HG02884 (cell line): Measurements from ENCODE around the gene RNU2-63P.
"Not testable (repeated sequence)": the region's sequence is repeated elsewhere in the genome, so short reads cannot be mapped to it uniquely, and the experiment has no call there.

Experiments used
- ATAC-seq: cut with Tn5 transposase; IDR thresholded peaks from one replicate; pipeline ENCODE4 v1.9.1; 2021; ENCODE audit warnings: mild to moderate bottlenecking, moderate library complexity; ENCODE audit not compliant: unreplicated experiment

RNU2-63P gene

DNA sequence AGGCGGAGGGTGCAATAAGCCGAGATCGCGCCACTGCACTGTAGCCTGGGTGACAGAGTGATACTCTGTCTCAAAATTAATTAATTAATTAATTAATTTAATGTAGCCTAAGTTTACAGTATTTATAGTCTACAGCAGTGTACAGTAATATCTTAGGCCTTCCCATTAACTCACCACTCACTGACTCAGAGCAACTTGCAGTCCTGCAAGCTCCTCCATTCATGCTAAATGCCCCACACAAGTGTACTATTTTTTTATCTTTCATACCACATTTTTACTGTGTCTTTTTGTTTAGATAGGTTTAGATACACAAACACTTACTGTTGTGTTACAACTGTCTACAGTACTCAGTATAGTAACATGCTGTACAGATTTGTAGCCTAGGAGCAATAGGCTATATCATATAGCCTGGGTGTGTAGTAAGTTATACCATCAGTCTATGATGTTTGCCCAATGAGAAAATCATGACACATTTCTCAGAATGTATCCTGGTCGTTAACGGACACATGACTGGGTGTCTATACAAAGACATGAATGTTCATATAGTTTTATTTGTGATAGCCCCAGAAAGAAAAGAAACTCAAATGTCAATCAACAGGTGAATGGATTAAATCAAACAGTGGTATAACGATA is 15.8 kb upstream of the RNU2-63P start:
- no peak for ATAC-seq

DNA sequence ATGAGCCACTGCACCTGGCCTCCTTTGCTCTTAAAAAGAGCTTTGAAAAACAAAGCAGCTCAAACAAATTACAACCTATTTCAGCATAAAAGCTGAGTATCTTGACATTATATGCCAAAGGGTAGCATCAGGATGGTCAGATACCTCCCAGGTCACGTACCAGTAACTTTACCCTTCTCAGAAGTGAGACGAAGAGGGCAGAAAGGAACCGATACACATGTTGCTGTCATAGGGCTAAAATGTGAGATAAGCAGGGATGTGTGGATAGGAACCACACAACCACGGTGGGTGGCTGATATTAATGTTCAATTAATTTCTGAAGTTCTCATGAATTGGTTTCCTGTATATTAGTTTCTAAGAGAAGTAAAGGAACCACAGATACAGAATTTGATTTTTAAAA is 12.6 kb upstream of the RNU2-63P start:
- ATAC-seq: no peak

GRCh38 chr2:88027697-88028389 is 11.5 kb upstream of the RNU2-63P start:
- ATAC-seq: peak; percentile 64

DNA sequence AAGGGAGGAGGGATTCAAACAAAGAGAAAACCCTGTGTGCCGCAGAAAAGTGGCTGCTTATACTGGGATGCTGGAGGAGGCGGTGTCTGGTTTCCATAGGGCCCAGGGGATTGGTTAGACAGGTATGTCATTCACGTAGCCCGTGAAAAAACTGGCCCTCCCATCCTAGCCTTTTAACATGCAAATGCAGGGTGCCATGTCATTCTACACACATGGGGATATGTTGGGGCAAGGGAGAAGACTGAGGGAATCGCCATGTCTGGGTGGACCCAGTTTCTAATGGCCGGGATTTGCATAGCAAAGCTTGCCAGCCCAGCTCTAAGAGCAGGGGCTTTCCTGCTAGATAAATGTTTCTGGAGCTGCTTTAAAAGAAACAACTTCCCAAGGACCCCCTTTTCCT is 8.2 kb upstream of the RNU2-63P start:
- ATAC-seq: no peak

DNA sequence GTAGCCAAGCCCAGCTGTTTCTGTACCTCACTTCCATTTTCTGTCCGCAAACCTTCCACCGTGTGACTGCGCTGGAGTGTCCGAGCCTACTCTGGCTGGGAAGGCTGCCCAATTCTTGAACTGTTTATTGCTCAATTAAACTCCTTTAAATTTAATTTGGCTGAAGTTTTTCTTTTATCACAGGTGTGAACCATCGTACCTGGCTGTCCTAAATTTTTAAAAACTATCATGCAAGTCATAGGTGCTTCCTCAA is 6.2 kb upstream of the RNU2-63P start:
- ATAC-seq: no peak

DNA sequence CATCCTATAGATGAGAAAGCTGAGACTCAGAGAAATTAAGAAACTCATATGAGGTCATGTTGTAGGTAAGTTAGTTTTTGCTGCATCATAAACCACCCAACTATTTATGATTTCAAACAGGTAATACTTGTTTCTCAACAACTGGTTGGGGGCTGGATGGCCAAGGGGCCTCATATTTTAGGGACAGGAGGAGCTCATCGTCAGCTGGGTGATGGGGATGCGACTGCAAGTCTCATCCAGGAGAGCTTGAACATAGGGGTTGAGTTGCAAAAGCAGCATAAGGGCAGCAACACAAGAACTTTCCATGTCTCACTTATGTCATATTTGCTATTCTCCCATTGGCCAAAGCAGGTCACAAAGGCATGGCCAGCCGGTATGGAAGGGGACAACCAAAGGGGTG is 3.6 kb upstream of the RNU2-63P start:
- ATAC-seq: no peak

DNA sequence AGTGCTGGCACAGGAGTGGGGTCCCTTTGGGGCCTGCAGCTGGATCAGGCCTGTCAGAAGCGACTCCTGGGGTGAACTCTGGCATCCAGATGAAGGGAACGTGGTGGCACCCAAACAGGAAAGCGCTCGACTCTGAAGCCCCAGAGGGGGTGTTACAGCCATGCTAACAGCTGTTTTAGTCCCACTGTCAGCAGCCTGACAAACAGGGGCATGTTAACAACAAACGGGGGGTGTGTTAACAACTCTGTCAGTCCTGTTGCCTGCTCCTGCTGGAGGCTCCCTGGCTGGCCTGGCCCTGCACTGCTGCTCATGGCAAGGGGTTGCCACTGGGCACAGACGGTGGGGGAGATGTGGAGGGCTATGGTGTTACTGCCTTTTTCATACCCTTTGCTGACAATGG is 2.6 kb upstream of the RNU2-63P start:
- ATAC-seq: no peak

DNA sequence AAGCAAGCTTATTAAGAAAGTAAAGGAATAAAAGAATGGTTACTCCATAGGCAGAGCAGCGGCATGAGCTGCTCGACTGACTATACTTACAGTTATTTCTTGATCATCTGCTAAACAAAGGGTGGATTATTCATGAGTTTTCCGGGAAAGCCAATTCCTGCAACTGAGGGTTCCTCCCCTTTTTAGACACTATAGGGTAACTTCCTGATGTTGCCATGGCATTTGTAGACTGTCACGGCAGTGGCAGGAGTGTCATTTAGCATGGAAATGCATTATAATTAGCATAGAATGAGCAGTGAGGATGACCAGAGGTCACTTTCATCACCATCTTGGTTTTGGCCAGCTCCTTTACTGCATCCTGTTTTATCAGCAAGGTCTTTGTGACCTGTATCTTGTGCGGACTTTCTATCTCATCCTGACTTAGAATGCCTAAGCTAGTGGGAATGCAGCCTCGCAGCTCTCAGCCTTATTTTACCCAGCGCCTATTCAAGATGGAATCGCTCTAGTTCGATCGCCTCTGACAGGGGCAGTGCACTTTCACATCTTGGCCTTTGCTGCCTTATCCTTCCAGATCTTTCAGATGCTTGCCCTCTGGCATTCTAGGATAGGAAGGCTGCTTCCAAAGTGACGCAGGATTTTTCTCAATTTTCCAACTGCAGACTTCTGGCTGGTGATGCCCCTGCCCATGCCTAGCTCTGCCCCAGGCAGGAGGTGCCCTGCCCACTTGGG is 1.9 kb upstream of the RNU2-63P start:
- not testable (repeated sequence) for ATAC-seq

- ATAC-seq: not testable (repeated sequence)
These were observed 1.4 kb upstream of the RNU2-63P start for GRCh38 chr2:88017780-88018038.

GRCh38 chr2:88016960-88017779 is 823 bp upstream of the RNU2-63P start:
- peak; percentile 52 for ATAC-seq

DNA sequence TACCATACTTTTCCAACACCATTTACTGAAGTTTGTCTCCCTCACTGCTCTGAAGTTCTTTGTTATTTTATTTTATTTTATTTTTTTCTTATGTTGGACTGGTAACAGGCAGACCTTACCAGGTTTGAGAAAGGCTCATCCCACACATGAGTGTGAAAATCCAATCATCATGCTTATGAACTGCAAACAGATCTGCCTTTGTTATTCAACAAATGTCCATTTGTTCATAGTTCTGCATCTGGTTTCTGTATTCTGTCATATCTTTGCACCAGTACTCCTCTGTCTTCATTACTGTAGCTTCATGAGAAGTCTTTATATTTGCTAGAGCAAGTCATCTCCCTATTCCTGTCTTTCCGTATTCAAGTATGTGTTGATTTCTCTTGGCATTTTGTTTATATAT is 5.3 kb downstream of the RNU2-63P start:
- ATAC-seq: no peak

DNA sequence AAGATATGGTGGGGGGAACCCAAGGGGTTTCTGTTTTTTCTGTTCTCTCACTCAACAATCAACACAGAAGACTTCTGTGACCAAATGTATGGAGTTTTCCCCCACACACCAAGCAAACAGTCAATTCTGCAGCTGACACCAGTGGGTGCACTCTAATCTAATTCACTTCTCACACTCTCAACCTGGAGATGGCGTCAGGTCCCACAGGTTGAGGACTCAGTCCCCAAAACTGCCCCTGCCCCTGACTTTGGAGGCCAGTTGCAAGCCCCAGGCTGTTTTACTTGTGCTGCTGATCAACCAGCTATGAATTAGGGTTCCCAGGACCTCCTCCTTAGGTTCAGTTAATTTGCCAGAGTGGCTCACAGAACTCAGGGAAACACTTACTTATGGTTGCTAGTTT is 6.2 kb downstream of the RNU2-63P start:
- no peak for ATAC-seq

DNA sequence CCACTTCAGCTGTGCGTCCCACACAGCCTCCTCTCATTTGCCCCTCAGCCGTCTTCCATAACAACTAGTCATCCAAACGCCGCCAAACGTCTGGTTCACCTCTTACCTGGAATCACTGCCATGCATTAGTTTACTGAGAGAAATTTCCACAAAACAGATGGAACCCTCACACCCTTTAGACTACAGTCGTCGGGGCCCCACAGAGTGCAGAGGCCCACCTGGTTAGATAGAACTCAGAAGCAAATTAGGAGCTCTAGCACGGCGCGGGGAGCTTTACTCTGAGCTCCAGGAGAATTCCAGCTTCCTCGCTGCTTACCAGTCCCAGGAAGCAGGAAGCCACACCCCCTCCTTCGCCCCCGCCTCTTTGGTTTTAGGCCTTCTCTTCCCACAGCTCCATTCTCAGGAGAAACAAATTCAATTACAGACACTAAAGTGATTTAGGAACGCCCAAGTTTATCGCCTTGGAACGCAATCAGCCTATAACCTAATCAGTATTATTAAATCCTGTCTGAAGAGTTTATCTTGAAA is 9.4 kb downstream of the RNU2-63P start:
- no peak for ATAC-seq

- no peak for ATAC-seq
These were observed 10.6 kb downstream of the RNU2-63P start for GRCh38 chr2:88005776-88006175.

- no peak for ATAC-seq
These were observed 13.1 kb downstream of the RNU2-63P start for GRCh38 chr2:88003074-88003755.

DNA sequence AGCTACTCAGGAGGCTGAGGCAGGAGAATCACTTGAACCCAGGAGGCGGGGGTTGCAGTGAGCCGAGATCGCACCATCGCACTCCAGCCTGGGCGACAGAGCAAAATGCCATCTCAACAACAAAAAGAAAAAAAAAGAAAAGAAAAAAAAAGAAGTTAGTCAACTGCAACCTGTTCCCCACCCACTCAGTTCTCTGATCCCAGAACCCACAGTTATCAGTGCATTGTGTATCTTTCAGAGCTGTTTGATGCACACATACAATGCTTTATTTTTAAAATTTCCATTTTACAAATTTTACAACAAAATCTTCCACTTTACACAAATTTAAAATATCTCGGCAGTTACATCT is 14.0 kb downstream of the RNU2-63P start:
- no peak for ATAC-seq

- not testable (repeated sequence) for ATAC-seq
These were observed 15.9 kb downstream of the RNU2-63P start for GRCh38 chr2:88000474-88000873.

GRCh38 chr2:87996570-87996969 is 19.8 kb downstream of the RNU2-63P start:
- no peak for ATAC-seq

GRCh38 chr2:87995756-87996155 is 20.6 kb downstream of the RNU2-63P start:
- ATAC-seq: no peak

DNA sequence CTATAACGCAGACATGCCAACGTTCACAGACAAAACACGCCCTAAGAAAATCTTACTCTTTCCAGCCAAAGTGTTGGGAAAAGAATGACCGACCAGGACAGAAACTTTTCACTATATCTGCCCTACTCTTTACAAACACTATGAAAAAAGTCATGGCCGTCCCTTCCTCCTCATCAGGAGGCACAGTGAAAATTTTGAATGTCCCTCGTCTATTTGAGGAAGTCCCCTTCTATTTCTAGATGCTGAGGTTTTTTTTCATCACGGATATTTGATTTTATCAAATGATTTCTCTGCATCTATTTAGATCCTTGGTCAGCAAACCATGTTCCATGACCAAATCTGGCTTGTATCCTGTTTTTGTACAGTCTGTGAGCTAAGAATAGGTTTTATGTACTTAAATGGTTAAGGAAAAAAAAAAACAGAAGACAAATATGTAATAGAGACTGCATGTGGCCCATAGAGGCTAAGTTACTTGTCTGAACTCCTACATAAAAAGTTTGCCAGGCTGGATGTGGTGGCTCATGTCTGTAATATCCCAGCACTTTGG is 22.0 kb downstream of the RNU2-63P start:
- not testable (repeated sequence) for ATAC-seq

DNA sequence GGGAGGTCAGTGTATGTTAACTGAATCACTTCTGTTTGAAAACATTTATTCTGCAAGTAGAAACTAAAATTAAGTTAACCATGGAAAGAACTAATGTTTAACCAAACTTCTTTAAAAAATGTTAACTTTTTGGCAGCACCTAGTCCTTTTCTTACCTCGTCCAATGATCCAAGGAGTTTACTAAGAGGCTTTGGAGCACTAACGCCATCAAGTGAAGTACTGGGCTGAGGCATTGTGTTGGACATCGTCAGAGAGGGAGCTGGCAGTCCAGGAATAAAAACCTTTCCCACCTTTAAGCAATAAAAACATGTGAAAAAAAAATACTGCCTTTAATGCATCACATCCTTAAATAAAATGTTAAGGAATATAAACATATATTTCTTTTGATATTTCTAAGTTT is 23.8 kb downstream of the RNU2-63P start:
- not testable (repeated sequence) for ATAC-seq
